HG02759 (cell line): ENCODE results near the gene SRRM4.

Source experiments
- ATAC-seq: cut with Tn5 transposase; IDR thresholded peaks from one replicate; pipeline ENCODE4 v1.9.1; 2021; ENCODE audit warnings: mild to moderate bottlenecking, moderate library complexity; ENCODE audit not compliant: unreplicated experiment

Gene SRRM4

GRCh38 chr12:119159844-119160243 lies 178.5 kb downstream of the SRRM4 start:
- no peak for ATAC-seq

GRCh38 chr12:119167902-119168301 lies 186.6 kb downstream of the SRRM4 start:
- ATAC-seq, result no peak

GRCh38 chr12:119168721-119169120 lies 187.4 kb downstream of the SRRM4 start:
- ATAC-seq, result no peak

- ATAC-seq, result no peak
Observed at GRCh38 chr12:119169150-119169549, 187.8 kb downstream of the SRRM4 start.

- no peak for ATAC-seq
Observed at GRCh38 chr12:119171291-119171690, 189.9 kb downstream of the SRRM4 start.

- ATAC-seq, result no peak
Observed at GRCh38 chr12:119171691-119172425, 190.5 kb downstream of the SRRM4 start.

- no peak for ATAC-seq
Observed at GRCh38 chr12:119175081-119175480, 193.7 kb downstream of the SRRM4 start.

GRCh38 chr12:119176267-119177055 lies 195.1 kb downstream of the SRRM4 start:
- ATAC-seq, result no peak

GRCh38 chr12:119177056-119177325 lies 195.7 kb downstream of the SRRM4 start:
- no peak for ATAC-seq

- ATAC-seq, result no peak
Observed at GRCh38 chr12:119177724-119178380, 196.5 kb downstream of the SRRM4 start.

GRCh38 chr12:119178544-119179334 lies 197.4 kb downstream of the SRRM4 start, which contains the start of gene HSPB8:
HSPB8 (plus strand) TSS chr12:119178931; CDS start chr12:119179313, 382 bp downstream.
- no peak for ATAC-seq

- ATAC-seq, result no peak
Observed at GRCh38 chr12:119179335-119180021, 198.1 kb downstream of the SRRM4 start.

GRCh38 chr12:119180380-119181040 lies 199.2 kb downstream of the SRRM4 start:
- no peak for ATAC-seq

- ATAC-seq, result no peak
Observed at GRCh38 chr12:119181202-119181601, 199.9 kb downstream of the SRRM4 start.

- ATAC-seq, result no peak
Observed at GRCh38 chr12:119181944-119182343, 200.6 kb downstream of the SRRM4 start.

- no peak for ATAC-seq
Observed at GRCh38 chr12:119182701-119183493, 201.6 kb downstream of the SRRM4 start.

GRCh38 chr12:119183942-119184695 lies 202.8 kb downstream of the SRRM4 start:
- no peak for ATAC-seq

- no peak for ATAC-seq
Observed at GRCh38 chr12:119195256-119195655, 213.9 kb downstream of the SRRM4 start.
